Measurements from ENCODE around the gene SPATA25.

Gene SPATA25

DNA sequence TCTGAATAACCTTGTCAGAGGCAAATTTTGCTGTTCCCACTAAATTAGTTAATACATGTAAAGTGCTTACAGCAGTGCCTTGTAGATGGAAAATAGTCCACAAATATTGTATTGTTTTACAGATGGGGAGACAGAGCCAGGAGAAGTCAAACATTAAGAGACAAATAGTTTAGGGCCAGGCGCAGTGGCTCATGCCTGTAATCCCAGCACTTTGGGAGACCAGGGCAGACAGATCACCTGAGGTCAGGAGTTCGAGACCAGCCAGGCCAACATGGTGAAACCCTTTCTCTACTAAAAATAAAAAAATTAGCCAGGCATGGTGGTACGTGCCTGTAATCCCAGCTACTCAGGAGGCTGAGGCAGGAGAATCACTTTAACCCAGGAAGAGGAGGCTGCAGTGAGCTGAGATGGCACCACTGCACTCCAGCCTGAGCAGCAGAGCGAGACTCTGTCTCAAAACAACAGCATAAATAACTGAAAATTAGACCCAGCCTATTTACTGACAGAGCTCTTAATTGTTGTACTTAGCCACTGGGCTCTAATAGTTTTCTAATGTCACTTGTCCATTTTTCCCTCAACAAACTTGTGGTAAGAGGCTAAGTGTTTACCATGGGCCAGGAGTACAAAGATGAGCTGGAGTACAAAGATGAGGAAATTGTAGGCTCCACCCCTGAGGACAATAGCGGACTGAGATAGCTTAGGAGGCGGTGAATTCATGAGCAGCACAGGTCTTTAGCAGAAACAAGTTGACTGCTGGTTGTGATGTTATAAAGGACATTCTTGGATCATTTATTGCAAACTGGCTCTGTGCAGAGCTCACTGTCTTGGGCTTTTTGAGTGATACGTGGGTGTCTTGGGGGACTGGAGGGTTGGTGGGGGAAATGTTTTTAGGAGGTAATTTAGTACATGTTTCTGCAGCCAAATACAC, 23.6 kb downstream of the SPATA25 start:
- no peak for DNase-seq (ENCODE audit: low spot score)

DNA sequence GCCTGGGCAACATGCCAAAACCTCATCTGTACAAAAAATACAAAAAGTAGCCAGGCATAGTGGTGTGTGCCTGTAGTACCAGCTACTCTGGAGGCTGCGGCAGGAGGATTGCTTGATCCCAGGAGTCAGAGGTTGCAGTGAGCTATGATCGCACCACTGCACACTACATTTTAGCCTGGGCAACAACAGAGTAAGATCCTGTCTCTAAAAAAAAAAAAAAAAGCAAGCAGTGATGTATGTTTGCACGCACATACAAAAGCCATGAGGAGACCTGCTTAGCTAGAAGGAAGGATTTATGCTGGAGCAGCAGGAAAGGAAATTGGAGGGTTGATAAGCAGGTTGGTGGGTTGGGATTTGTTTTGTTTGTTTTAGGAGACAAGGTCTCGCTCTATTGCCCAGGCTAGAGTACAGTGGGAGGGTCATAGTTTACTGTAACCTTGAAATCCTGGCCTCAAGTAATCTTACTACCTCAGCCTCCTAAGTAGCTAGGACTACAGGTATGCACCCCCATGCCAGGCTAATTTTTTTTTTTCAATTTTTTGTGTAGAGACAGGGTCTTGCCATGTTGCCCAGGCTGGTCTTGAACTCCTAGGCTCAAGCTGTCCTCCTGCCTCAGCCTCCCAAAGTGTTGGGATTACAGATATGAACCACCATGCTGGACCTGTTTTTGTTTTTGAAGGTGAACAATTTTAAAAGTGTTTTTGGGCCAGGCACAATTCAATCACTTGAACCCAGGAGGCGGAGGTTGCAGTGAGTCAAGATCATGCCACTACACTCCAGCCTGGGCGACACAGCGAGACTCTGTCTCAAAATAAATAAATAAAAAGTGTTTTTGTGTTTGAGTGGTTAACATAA, 26.0 kb downstream of the SPATA25 start:
- no peak for DNase-seq (ENCODE audit: low spot score)

DNA sequence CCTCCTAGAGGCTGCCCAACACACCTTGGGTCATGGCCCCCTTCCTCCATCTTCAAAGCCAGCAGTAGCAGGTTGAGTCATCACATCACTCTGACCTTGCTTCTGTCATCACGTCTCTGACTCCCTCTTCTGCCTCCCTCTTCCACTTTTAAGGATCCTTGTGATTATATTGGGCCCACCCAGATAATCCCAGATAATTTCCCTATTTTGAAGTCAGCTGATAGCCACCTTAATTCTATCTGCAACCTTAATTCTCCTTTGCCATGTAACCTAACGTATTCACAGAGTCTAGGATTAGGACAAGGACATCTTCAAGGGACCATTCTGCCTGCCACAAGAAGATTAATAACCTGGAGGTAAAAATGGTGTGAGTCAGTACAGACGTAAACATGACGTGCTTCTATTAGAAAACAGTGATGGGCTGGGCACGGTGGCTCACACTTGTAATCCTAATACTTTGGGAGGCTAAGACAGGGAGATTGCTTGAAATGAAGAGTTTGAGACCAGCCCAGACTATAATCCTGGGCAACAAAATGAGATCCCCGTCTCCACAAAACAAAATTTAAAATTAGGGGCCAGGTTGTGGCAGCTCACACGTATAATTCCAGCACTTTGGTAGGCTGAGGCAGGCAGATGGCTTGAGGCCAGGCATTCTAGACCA, 26.7 kb downstream of the SPATA25 start:
- no peak for DNase-seq (ENCODE audit: low spot score)

DNA sequence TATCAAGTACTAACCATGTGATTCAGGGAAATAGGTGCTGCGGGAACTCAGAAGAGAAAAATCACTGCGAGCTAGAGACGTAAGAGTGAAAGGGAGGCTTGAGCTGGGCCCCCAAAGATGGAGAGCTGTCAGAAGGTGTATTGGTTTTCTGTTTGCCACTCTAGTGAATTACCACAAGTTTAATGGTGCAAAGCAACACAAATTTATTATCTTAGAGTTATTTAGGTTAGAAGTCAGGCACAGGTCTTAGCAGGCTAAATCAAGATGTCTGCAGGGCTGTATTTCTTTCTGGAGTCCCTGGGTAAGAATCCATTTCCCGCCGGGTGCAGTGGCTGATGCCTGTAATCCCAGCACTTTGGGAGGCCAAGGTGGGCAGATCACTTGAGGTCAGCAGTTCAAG, 27.5 kb downstream of the SPATA25 start:
- DNase-seq (ENCODE audit: low spot score), result no peak

DNA sequence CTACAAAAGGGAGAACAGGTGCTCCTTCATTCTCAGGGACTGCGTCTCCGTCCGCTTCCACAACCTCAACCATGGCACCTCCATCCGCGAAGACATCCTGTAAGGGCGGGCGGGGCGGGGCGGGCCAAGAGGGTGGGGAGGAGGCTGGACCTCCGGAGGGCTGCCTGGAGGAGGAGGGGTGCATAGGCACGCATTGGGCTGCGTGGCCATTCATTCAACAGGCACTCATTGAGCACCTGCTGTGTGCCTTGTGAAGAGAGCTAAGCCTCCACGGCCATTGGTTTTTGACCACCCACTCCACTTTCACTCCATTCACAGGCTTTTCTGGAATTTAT, 29.6 kb downstream of the SPATA25 start:
- DNase-seq (ENCODE audit: low spot score), result no peak

DNA sequence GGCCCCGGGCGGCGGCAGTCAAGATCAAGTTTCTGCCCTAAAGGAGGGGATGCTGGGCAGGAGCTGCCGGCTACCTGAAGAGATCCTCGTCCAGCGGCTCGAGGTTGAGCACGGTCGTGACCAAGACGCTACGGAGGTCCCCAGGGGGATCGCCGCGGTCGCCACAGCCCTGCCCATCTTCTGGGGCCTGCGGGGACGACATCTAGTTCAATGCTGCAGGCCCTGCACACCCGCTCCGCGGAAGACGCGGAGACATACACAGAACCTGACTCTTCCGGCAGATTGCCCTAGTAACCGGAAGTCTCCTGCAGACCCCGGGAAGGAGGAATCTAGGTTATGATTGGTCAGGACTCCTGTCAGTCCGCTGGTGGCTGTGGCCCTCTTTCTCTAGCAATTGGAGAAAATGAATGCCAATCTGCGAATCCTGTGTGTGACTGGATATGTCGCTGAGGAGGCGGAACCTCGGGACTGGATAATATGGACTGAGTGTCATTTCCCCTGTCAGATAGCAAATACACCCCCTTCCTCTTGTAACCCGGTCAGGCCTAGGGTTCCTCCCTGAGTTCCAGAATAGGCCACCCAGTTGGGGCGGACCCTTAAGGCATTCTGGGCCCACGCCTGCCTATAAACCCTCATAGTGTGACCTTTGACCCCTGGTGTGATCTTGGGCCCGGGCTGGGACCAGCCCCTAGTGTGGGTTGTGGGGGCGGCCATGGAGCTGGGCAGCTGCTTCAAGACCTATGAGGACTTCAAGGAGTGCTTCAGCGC, 30.1 kb downstream of the SPATA25 start, which contains the start of the genes ACOT8 and ZSWIM3:
Gene ACOT8, minus strand, starts transcription at position 279 of the 768 bp plus-strand sequence. Its CDS starts 77 bp downstream, at position 202.
Gene ZSWIM3, plus strand, starts transcription at position 501 of the 768 bp plus-strand sequence. Its CDS starts 212 bp downstream, at position 713.
- peak; percentile 100 for DNase-seq (ENCODE audit: low spot score)

DNA sequence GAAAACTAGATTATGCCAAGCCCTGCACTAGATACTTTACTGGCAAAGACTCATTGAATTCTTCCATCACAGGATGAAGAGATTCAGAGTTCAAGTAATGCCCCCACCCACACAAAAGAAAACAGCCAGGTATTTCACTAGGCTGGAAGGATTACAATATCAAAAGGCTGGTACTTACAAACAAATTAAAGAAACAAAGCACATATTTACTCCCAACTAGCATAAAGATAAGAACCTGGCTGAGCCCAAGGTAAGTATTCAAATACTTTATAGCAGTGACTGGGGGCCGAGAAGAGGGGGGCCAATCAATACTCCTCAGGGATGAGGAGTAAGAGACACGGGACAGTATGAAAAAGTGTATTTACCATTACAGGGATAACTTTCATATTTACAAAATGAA, 33.9 kb downstream of the SPATA25 start:
- no peak for DNase-seq (ENCODE audit: low spot score)

DNA sequence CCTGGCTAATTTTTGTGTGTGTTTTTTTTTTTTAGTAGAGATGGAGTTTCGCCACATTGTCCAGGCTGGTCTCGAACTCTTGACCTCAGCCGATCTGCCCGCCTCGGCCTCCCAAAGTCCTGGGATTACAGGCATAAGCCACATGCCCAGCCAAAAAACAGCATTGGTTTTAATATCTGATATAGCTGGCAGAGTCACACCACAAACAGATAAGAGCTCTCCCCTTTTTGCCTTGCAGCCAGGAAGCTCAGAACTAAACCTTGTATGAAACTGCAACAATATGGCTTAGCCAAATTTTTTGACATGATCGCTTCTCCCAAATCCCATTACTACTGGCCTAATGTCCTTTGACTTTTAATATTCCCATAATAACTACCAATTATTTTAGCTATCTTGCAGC, 35.1 kb downstream of the SPATA25 start:
- DNase-seq (ENCODE audit: low spot score), result no peak

DNA sequence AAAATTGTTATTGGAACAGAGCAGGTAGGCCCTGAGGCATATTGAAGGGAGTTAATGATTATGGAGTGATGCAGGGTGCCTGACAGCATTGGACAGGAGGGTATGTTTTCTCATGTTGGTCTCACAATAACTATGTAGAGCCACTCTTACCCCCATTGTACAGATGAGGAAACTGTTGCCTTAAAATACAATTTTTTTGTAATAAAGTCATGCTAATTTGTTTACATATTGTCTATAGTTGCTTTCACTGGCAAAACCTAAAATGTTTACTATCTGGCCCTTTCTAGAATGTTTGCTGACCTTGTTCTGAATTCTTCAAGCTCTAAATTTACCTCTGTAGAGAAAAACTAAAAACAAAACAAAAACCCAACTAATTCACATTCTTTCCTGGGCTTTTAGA, 35.9 kb downstream of the SPATA25 start:
- no peak for DNase-seq (ENCODE audit: low spot score)

DNA sequence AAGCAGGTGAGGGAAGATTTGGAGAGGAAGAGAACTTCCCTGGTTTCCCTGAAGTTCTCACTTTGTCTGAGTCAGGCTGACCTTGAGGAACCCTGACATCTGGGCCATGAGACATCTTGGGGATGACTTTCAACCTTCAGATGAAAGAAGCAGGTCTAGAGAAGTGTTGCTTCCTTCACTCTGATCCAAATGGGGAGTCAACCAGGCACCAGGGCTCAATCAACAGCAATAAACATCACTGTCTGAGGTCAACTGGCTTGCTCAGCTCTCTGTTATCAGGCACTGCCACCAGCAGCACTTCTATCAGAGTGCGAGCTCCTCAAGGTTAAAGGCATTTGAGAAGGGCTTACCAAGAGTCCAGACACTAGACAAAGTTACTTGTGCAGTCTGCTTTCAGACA, 36.5 kb downstream of the SPATA25 start:
- DNase-seq (ENCODE audit: low spot score), result no peak

DNA sequence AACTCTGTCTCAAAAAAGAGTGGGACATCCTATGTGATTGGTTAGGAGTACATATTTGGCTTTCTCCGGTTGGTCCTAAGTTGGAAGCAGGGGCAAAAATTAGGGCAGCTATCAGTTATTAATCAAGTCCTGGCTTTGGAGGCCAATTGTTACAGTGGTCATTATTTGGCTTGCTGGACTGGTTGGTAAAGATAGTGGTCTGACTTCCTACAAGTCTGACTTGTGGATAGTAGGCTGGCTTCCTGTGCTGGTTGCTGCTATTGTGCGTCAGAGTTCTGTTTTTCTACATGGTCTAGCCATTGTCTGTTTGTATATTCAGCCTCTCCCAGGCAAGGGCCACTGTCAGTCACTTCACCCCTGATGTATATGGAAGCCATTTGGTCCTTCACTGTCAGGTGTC, 37.2 kb downstream of the SPATA25 start:
- DNase-seq (ENCODE audit: low spot score), result no peak

DNA sequence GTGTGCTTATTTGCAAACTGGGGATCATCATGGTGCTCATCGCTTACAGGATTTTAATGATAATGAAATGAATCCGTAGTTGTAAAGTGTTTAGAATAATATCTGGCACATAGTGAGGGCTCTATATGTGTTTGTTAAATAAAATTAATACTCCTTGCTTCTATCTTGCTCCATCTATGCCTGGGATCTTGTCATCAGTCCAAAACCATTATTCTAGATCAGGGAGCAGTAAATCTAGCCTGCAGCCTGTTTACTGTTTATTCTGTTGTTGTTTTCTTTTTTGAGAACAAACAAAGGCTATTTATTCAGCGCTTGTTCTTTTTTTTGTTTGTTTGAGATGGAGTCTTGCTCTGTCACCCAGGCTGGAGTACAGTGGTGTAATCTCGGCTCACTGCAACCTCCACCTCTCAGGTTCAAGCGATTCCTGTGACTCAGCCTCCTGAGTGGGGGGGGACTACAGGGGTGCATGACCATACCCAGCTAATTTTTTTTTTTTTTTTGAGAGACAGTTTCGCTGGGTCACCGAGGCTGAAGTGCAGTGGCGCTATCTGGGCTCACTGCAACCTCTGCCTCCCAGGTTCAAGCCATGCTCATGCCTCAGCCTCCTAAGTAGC, 38.3 kb downstream of the SPATA25 start:
- DNase-seq (ENCODE audit: low spot score), result no peak

DNA sequence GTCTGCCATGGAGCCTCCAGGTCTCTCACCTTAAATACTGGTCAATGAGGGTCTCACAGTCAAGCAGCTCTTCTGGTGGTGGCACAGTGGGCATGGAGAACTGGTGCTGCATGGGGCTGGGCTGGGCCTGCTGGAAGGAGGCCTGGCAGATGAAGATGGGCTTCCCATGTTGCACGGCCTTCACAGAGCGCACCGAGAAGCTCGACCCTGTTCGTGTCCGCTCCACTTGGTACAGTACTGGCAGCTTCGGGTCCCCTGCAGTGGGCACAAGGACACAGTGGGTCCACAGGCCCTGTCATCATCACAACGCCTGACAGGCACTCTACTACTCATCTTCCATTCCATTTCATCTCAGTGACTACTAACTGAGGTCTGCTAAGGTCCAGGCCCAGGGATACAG, 39.0 kb downstream of the SPATA25 start:
- DNase-seq (ENCODE audit: low spot score), result no peak

DNA sequence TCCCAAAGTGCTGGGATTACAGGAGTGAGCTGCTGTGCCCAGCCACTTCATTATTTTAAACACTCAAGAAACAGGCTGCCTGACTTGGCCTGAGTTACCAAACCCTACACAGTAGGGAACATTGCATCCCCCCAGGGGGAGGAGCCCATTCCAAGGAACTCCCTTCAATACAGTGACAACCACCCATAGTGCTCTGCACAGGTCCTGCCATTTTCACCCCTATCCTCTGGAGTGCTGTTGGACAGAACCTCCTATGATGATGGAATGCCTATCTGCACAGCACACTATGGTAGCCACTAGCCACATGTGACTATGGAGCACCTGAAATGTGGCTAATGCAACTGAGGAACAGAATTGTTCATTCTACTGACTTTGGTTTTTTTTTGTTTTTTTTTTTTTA, 42.0 kb downstream of the SPATA25 start:
- no peak for DNase-seq (ENCODE audit: low spot score)

DNA sequence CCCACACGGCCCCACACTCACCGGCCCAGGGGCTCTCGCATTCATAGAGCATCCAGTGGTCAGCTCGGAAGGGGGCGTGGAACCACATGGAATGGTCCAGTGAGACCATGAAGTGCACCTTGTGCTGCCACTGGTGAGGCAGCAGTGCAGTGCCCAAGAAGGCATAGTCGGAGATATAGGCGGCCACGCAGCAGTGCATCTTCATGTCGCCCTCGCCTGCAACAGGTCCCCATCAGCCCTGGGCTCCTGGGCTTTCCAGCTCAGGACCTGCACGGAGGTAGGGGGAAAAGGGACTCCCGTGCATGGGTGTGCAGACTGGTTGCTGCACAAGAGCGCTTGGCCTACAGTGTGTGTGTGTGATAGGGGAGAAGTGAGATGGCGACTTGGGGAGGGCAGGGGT, 43.9 kb downstream of the SPATA25 start:
- no peak for DNase-seq (ENCODE audit: low spot score)

DNA sequence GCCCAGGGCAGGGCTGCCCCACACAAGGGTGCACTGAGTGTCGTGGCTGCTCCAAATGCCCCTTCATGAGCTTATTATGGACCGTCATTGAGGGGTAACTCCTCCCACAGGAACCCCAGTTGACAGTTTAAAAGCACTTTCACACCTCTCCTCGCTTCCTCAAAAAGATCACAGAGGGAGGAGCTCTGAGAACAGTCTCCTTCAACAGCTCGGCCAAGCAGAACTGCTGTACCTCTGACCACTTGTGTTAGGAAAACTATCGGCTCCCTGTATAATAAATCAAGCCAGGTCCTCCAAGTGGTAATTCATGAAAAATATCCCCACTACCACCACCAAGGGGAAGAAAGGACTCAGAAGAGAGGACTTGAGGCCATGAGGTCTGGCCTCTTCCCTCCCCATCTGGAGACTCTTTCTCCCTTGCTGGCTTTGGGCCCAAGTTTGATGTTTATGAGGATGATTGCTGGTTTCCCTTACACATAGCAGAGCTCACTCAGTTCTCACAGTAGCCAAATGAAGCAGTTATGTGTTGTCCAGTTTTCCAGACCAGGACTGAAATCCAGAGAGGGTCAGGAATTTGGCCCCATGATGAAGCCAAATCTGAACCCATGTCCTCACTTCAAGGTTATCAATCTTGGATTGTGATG, 45.1 kb downstream of the SPATA25 start:
- DNase-seq (ENCODE audit: low spot score), result no peak

DNA sequence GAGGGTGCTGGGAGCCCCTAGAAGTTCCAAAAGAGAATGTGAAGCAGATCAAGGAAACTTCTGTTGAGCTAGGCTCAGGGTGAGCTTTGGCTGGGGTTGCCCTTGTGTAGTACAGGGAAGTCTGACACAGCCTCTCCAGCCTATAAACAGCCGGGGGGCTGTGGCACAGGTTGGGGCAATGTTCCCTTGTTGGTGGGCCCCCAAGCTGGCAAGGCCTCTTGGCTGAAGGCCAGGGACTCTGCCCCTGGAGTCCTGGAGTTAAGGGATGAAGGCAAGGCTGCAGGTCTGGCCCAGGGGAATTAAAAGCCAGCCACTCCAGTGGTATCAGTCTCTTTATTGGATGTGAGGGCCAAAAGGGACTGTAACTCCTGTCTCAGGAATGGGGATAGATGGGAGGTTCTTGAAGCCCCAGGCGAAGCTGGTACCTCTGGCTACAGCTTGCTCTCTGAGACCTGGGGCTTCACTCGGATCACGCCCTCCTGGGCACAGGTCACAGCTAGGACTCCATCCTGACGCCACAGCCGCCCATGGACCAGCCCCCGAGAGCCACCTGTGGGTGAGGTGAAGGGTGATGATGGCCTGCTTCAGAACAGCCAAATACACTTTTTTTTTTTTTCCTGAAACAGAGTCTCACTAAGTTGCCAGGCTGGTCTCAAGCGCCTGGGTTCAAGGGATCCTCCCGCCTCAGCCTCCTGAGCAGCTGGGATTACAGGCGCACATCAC, 45.9 kb downstream of the SPATA25 start:
- no peak for DNase-seq (ENCODE audit: low spot score)

DNA sequence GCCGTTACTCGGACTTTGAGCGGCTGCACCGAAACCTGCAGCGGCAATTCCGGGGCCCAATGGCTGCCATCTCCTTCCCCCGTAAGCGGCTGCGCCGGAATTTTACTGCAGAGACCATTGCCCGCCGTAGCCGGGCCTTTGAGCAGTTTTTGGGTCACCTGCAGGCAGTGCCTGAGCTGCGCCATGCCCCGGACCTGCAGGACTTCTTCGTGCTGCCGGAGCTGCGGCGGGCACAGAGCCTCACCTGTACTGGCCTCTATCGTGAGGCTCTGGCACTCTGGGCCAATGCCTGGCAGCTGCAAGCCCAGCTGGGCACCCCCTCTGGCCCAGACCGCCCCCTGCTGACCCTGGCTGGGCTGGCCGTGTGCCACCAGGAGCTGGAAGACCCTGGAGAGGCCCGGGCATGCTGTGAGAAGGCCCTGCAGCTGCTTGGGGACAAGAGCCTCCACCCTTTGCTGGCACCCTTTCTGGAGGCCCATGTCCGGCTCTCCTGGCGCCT, 46.7 kb downstream of the SPATA25 start:
- DNase-seq (ENCODE audit: low spot score), result no peak

DNA sequence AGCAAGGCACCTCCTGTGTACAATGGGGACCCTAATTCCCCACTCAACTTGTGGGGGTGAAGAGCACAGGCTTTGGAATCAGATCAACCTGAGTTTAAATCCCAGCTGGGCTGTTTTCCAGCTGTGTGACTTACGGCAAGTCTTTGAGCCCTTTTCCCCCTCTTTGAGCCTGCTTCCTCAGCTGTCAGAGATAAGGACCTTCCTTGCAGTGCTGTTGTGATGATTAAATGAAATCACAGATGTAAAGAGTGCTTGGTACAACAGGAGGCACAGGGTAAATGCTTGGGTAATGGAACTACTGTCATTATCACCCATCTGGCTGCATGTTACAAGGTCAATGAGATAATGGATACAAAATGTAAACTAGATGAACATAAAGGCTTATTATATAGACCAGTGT, 50.6 kb downstream of the SPATA25 start:
- DNase-seq (ENCODE audit: low spot score), result no peak
